GM10266 (cell line): Measurements from ENCODE around the gene CARD11.
A peak's percentile ranks its signal among the peaks of the same experiment; 100 is the strongest.

Source experiments
- DNase-seq: peaks from one replicate; pipeline ENCODE4 v3.0.0; 2012; ENCODE audit errors: extremely low spot score
- CTCF ChIP-seq: IDR thresholded peaks from 2 replicates; pipeline ENCODE4 v1.5.1; 2012; ENCODE audit warnings: mild to moderate bottlenecking, low read depth; ENCODE audit not compliant: control insufficient read depth, insufficient read depth; ENCODE audit errors: missing control alignments

CARD11 gene

DNA sequence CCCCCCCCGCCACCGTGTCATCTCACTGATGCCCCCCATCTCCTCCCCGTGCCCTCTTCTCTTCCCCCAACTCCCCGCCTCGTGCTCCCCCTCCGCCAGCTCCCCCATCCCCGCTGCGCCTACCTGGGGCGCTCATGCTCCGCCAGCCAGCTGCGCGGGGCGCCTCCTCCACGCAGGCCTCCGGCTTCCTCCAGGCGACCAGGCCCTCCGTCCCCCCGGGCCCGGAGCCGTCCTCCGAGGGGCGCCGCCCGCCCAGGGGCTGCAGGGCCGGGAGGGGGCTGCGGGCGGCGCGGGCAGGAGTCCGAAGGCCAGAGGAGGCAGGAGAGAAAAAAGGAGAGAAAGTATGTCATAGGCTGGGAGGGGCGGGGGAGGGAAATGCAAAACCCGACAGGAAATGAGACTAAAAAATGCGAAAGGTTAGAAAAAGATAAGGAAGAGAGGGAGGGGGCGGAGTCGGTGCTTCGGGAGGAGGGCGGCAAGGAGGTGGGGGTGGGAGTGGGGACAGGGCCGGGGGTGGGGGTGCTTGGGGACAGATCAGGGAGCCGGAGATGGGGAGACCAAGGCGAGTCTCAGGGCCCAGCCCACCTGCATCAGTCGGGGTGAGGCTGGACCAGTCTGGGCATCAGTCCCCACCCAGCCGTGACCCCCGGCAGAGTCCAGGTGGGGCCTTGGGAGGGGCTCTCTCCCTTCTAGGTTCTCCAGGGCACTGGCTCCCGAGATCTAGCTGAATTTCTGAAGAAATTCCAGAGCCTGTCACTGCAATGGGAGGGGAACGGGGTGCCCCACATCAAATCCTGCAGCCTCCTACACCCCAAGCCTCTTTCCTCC lies at the start of gene CARD11:
TSS of gene CARD11 (minus strand) at position 324 of the 828 bp plus-strand sequence. CDS start 85,361 bp downstream, outside the sequence.
- peak; percentile 25 for TF ChIP-seq CTCF
- peak; percentile 77 for DNase-seq

DNA sequence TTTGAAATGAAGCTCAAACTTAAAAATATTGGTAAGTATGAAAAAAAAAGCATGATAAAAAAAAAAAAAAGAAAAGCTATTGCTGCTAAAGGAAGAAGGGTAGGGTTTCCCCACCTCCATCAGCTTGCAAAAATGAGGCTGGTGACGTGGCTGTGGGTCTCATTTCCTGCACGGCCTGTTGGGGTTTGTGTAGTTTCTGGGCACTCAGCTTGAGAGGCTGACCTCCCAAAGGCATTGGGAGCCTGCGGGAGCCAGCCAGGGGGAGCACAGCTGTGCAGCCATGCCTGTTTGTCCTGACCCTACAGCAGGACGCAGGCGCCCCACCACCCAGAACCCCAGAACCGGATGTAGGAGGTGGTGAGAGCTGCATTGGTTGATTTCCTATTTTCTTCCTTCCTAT lies 48.8 kb upstream of the CARD11 start:
- no peak for TF ChIP-seq CTCF
- DNase-seq, result peak; percentile 67

GRCh38 chr7:3091631-3092030 lies 48.0 kb upstream of the CARD11 start:
- TF ChIP-seq CTCF, result no peak
- no peak for DNase-seq

DNA sequence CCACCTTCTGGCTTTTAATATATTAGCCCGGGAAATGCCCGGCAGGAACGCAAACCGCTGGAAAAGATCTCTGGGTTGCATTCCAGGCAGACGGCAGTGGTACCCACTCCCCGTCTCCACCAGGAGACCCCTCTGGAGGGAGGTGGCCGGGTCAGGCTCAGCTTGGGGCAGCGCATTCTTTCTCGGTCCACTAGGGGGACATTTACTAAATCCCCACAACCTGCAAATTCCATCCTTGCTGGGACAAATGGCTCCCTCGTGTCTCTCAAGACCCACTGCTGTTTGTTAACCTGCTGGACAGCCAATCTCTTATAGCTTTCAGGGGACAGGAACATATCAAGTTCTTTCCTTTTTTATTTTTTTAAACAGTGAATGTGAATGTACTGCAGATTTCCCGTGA lies 45.8 kb upstream of the CARD11 start:
- TF ChIP-seq CTCF, result peak; percentile 39
- DNase-seq, result no peak

DNA sequence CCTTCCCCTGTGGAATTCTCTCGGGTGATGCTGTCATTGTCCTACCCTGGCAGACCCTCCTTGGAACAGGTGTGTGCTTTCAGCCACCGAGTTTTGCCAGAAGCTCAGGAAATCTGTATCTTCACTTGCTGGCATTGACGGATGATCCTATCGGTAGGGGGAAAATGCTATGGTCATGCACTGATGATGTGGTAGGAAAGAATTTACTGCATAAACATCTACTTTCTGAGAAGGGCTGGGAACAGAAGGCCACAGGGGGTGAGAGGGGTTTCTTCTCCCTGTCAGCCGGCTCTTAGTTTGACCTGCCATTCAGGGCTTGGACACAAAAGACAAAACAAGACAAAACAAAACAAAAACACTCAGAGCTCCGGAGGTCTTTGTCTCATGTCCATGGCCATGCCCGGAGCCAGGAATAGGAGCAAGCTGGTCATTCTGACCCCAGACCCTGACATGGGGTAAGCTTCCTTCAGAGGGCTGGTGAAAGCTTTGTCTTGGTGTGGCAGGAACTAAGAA lies 43.6 kb upstream of the CARD11 start:
- DNase-seq, result no peak

DNA sequence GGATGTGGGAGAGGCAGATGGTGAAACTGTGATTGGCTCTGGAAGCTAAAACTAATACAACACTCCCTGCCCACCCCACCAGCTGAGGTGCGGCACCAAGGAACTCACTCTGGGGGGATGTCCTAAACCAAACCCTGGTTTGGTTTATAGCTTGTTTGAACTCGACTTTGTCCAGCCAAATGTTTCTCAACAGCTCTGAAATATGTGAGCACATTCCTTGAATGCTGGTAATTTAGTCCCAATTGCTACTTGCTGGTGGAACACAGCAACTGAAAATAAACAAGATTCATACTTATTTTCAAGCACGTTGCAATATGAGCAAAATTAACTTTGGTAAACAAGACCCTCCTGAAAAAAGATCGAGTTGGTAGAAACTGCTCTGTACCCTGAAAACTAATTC lies 39.7 kb upstream of the CARD11 start:
- no peak for DNase-seq
- no peak for TF ChIP-seq CTCF

More for the DNA sequence above, 43.6 kb upstream of the CARD11 start:
- no peak for TF ChIP-seq CTCF

DNA sequence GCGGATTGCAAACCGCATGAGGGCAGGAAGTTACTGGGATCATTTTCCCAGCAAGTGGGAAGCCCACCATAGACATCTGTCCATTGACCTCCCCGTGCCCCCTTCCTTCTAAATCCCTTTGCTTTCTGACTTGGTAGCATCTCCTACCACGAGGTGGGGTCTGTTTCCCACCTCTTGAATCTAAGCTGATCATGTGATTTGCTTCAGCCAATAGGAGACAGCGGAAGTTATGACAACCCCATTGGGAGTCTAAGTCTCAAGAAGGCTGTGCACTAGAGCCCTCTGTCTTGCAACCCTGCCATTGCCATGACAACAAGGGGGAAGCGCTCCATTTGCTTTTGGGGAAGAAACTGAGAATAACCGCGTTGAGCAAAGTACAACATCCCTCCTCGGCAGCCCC lies 39.2 kb upstream of the CARD11 start:
- no peak for DNase-seq
- TF ChIP-seq CTCF, result no peak
